K562 (cell line): ENCODE measurements around the gene NDST4. TPM values are rescaled to one million over a fixed set of nuclear protein-coding genes. Genes with fewer than 3 reads are reported as not detected.

Experiments used
- ATAC-seq: fragments of 200-7000 bp; cut with Tn5 transposase; 3 replicates; pipeline ENCODE4 v1.9.1; 2020; ENCODE audit warnings: moderate library complexity
- BruUV-seq: library from RNA; stranded (reverse); fragments of 400-500 nt; replicated peaks from 2 replicates; lab custom pipeline; 2021; lab: Mats Ljungman, UMichigan
- CTCF ChIA-PET: fragments of 300-600 bp; formaldehyde crosslinking; extraction: SDS; loops from one replicate; lab custom pipeline; 2021; ENCODE audit warnings: low intra/inter-chr PET ratio; lab: Yijun Ruan, JAX
- POLR2A ChIA-PET: fragments of 300-600, 350-650 bp; sonication (Branson Sonifier 250); formaldehyde crosslinking; extraction: SDS; loops from one replicate; lab custom pipeline; 2021; ENCODE audit warnings: antibody characterized with exemption, inconsistent platforms; lab: Yijun Ruan, JAX
- DNase-seq, 4 experiments: peaks; one replicate each; pipeline versions ENCODE4 v3.0.0 to v3.0.0-alpha.2; 2011 to 2018; ENCODE audit warnings: low spot score in 3 of 4, mixed read lengths in 3 of 4; ENCODE audit errors: extremely low read depth in 1 of 4
- FAIRE-seq: peaks from 2 replicates; lab custom pipeline; 2011; peaks lifted over from hg19 to GRCh38; lab: Jason Lieb, UNC
- H2AFZ ChIP-seq: 2 replicates; pipeline ENCODE4 v1.6.0; 2011; ENCODE audit warnings: low read depth, low read length, control low read depth, inconsistent platforms
- H3K27ac ChIP-seq: fragments of 200-600 bp; 3 replicates; pipeline ENCODE4 v1.8.0; 2011; ENCODE audit warnings: low read depth, mild to moderate bottlenecking, control low read depth, inconsistent platforms, low read length, moderate library complexity, mixed read lengths; ENCODE audit errors: extremely low read depth
- H3K27me3 ChIP-seq, 2 experiments: fragments of 300-600 bp in 1 of 2; 2 replicates in 1 of 2; 3 replicates in 1 of 2; pipeline versions ENCODE4 v1.6.0 to v1.8.0; 2011; ENCODE audit warnings: inconsistent platforms in 2 of 2, low read length in 2 of 2, mild to moderate bottlenecking in 1 of 2, mixed read lengths in 1 of 2, moderate library complexity in 1 of 2; ENCODE audit not compliant: control insufficient read depth in 2 of 2, insufficient read depth in 2 of 2
- H3K36me3 ChIP-seq: fragments of 300-600 bp; 3 replicates; pipeline ENCODE4 v1.8.0; 2011; ENCODE audit warnings: mild to moderate bottlenecking, low read length, inconsistent platforms; ENCODE audit not compliant: control insufficient read depth, insufficient read depth
- H3K4me1 ChIP-seq, 2 experiments: fragments of 200-600 bp in 1 of 2; replicated peaks in 1 of 2; 2 replicates in 1 of 2; 3 replicates in 1 of 2; pipeline versions ENCODE4 v1.5.1 to v1.8.0; 2011; ENCODE audit warnings: inconsistent platforms in 2 of 2, low read length in 2 of 2, mild to moderate bottlenecking in 1 of 2, mixed read lengths in 1 of 2, moderate library complexity in 1 of 2; ENCODE audit not compliant: control insufficient read depth in 2 of 2, insufficient read depth in 2 of 2
- H3K4me2 ChIP-seq: 2 replicates; pipeline ENCODE4 v1.6.1; 2011; ENCODE audit warnings: low read length, control low read depth, inconsistent platforms, mixed read lengths; ENCODE audit not compliant: insufficient read depth
- H3K4me3 ChIP-seq: fragments of 200-600 bp; sonication (generic), shearing (Covaris generic); 2 replicates; pipeline ENCODE4 v1.5.1; 2016; ENCODE audit warnings: control low read depth, inconsistent platforms
- H3K79me2 ChIP-seq: fragments of 200-600 bp; 3 replicates; pipeline ENCODE4 v1.8.0; 2011; ENCODE audit warnings: low read length, inconsistent platforms; ENCODE audit not compliant: control insufficient read depth, insufficient read depth
- H3K9ac ChIP-seq, 2 experiments: 2 replicates each; pipeline versions ENCODE4 v1.6.0 to v1.6.1; 2011; ENCODE audit warnings: low read depth in 2 of 2, low read length in 2 of 2, control low read depth in 1 of 2, inconsistent platforms in 1 of 2, mild to moderate bottlenecking in 1 of 2, mixed read lengths in 1 of 2; ENCODE audit not compliant: insufficient read depth in 1 of 2
- H3K9me1 ChIP-seq: one replicate; pipeline ENCODE4 v1.6.0; 2011; ENCODE audit warnings: inconsistent platforms, mild to moderate bottlenecking, low read length, moderate library complexity; ENCODE audit not compliant: control insufficient read depth, insufficient read depth
- H3K9me3 ChIP-seq: replicated peaks from 2 replicates; pipeline ENCODE4 v1.5.1; 2011; ENCODE audit warnings: low read depth, low read length, inconsistent platforms; ENCODE audit not compliant: control insufficient read depth, insufficient read depth
- H4K20me1 ChIP-seq: replicated peaks from 2 replicates; pipeline ENCODE4 v1.6.1; 2011; ENCODE audit warnings: low read length, inconsistent platforms, mixed read lengths; ENCODE audit not compliant: control insufficient read depth, insufficient read depth
- FOSL1 ChIP-seq: fragments of 200-800 bp; sonication (Bioruptor generic); conservative IDR thresholded peaks from 2 replicates; pipeline ENCODE4 v1.6.1; 2016; ENCODE audit warnings: missing genetic modification characterization, missing compliant biosample characterization
- ZNF561 ChIP-seq: fragments of 450-650 bp; formaldehyde crosslinking; conservative IDR thresholded peaks from 2 replicates; pipeline ENCODE4 v1.4.0; 2020; ENCODE audit warnings: mild to moderate bottlenecking, moderate library complexity
- WGBS: fragments of 100-300 bp; shearing (Covaris generic); methylation state at CpG from one replicate; pipeline ENCODE4 v1.1.6; 2016; ENCODE audit warnings: low coverage, mixed read lengths; ENCODE audit not compliant: insufficient coverage; ENCODE audit errors: missing lambda C conversion rate; 5-methylcytosine and 5-hydroxymethylcytosine counted together
- in situ Hi-C: fragments of 300-500 bp; cut with MboI; formaldehyde crosslinking; loops from 4 replicates; pipeline ENCODE4 v1.15.0; 2018; ENCODE audit warnings: inconsistent platforms, mixed read lengths
- intact Hi-C: fragments of 100-400 bp; cut with micrococcal nuclease; formaldehyde crosslinking; loops from 2 replicates; pipeline ENCODE4 v1.14.2; 2022
- polyA plus RNA-seq, 8 experiments: library from polyadenylated mRNA; depleted of rRNA in 4 of 8; stranded (reverse) in 5 of 8; unstranded in 3 of 8; fragments of >200 nt; fragmentation: Nextera tagmentation in 2 of 8; fragmentation: Illumina TruSeq in 1 of 8; extraction: Ambion mirVana in 2 of 8; extraction: Trizol in 1 of 8; gene quantifications; 2 replicates each; pipeline versions ENCODE4 v1.2.1 to v1.2.3, GENCODE V29; 2011 to 2014; ENCODE audit warnings: inconsistent platforms in 1 of 8, missing spikeins in 1 of 8
- total RNA-seq, 7 experiments: library from RNA; depleted of rRNA in 6 of 7; stranded (reverse); fragments of >200 nt in 6 of 7; fragmentation: Illumina TruSeq in 2 of 7; extraction: Trizol in 2 of 7; gene quantifications; 2 replicates each; pipeline versions ENCODE4 v1.2.1 to v1.2.3, GENCODE V29; 2011 to 2021; ENCODE audit warnings: low replicate concordance in 1 of 7
- TF ChIP-seq, protein P1 (sequence below): fragments of 450-650 bp; IDR thresholded peaks from 2 replicates; pipeline ENCODE4 v1.6.1; 2016; ENCODE audit warnings: mild to moderate bottlenecking, moderate library complexity

Gene NDST4
- total and polyA plus RNA-seq, 9 of the 15 experiments (the other 6 are each of a cell fraction or from before 2014, with no cell fraction given) = not detected

DNA sequence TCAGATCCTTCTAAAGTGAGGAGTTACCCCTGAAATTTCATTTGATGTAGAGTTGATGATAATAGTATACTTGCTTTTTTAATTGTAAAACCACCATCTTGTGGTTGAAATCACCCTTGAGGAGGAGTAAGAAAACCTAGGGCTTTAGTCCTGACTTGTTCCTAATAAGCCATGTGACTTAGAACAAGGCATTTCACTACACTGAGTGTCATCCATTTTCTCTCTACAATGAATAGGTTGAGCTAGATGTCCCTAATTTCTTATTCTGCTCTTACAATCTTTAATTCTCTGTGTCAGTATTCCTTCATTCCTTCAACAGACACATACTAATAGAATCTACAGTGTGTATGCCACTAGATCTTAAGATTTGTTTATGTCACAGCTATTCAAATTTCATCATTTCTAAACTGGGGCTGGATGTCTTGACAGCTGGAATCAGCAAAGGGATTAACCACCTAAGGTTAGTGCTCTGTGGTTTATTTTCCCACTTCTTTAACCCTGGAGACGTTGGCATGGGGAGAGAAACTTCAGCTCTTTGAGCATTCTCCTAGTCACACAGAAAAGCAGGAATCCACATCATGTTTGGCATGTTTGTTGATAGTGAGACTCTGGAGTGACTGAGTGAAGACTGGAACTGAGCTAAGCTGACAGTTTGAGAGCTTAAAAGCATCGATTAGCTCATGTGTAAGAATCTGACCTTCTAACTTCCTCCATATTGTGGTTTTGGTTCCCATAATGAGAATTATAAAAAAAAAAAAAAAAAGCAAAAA is 246.3 kb downstream of the NDST4 start:
- BruUV-seq = no TSS peak
- Histone ChIP-seq H2AFZ (no peak overlapping the region), H3K79me2 (no peaks in the 10 kb centered on the region), H3K9me3 (peaks cover 2% of the 10 kb centered on the region; the same call in 1 of the 2 replicates), H3K4me2 (no peak overlapping the region), H3K4me3 (no peak overlapping the region), H3K9ac (no peak overlapping the region), H3K27me3 (no peaks in the 10 kb centered on the region), H3K36me3 (no peaks in the 10 kb centered on the region), H3K4me1 (no peaks in the 10 kb centered on the region)
- WGBS = 5% methylated on average over 2 of the region's 2 CpGs
- in situ Hi-C loops = no loop called here
- ChIA-PET CTCF (no interaction called here), POLR2A (no interaction called here)
- no peak for ATAC-seq
- intact Hi-C loops = no loop called here
- TF ChIP-seq FOSL1 (tag) (no peak), ZNF561 (CRISPR knock-in tag) (no peak)
- TF ChIP-seq, all 486 proteins: peak for 0
- Histone ChIP-seq H3K27ac (no peak overlapping the region), H4K20me1 (no peaks in the 10 kb centered on the region), H3K9me1 (no peaks in the 10 kb centered on the region)
- no peak for DNase-seq
- no peak for FAIRE-seq

DNA sequence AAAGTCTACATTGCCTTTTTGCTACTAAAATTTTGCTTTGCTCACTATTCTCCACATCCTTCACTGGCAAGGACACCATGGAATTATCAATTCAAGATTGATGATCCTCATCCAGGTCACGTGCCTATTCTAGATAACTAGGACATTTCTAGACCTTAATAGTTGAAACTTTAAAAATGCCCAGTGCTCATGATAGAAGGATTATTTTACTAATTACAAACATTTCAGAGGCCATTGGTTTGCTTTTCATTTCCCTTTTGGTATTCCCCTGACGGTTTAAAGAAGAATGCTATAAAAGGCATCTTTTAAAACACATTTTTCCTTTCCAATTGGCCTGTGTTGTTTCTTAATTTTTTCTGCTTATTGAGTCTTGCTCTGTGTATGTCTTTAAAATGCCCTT is 249.4 kb downstream of the NDST4 start:
- Histone ChIP-seq H3K9me3 (no peaks in the 10 kb centered on the region; the same call in 1 of the 2 replicates), H3K9me1 (no peaks in the 10 kb centered on the region), H3K79me2 (no peaks in the 10 kb centered on the region), H3K4me2 (no peak overlapping the region), H3K9ac (no peak overlapping the region), H3K4me1 (no peaks in the 10 kb centered on the region), H3K36me3 (no peaks in the 10 kb centered on the region), H3K27me3 (no peaks in the 10 kb centered on the region), H3K27ac (no peak overlapping the region), H3K4me3 (no peak overlapping the region), H4K20me1 (no peaks in the 10 kb centered on the region), H2AFZ (no peak overlapping the region)
- ATAC-seq (no peak), FAIRE-seq (no peak), DNase-seq (no peak)
- in situ Hi-C loops = no loop called here
- POLR2A ChIA-PET = no interaction called here
- CTCF ChIA-PET = no interaction called here
- WGBS = 0% methylated on average over 2 of the region's 2 CpGs
- intact Hi-C loops = no loop called here
- BruUV-seq = no TSS peak
- TF ChIP-seq, protein P1, sequence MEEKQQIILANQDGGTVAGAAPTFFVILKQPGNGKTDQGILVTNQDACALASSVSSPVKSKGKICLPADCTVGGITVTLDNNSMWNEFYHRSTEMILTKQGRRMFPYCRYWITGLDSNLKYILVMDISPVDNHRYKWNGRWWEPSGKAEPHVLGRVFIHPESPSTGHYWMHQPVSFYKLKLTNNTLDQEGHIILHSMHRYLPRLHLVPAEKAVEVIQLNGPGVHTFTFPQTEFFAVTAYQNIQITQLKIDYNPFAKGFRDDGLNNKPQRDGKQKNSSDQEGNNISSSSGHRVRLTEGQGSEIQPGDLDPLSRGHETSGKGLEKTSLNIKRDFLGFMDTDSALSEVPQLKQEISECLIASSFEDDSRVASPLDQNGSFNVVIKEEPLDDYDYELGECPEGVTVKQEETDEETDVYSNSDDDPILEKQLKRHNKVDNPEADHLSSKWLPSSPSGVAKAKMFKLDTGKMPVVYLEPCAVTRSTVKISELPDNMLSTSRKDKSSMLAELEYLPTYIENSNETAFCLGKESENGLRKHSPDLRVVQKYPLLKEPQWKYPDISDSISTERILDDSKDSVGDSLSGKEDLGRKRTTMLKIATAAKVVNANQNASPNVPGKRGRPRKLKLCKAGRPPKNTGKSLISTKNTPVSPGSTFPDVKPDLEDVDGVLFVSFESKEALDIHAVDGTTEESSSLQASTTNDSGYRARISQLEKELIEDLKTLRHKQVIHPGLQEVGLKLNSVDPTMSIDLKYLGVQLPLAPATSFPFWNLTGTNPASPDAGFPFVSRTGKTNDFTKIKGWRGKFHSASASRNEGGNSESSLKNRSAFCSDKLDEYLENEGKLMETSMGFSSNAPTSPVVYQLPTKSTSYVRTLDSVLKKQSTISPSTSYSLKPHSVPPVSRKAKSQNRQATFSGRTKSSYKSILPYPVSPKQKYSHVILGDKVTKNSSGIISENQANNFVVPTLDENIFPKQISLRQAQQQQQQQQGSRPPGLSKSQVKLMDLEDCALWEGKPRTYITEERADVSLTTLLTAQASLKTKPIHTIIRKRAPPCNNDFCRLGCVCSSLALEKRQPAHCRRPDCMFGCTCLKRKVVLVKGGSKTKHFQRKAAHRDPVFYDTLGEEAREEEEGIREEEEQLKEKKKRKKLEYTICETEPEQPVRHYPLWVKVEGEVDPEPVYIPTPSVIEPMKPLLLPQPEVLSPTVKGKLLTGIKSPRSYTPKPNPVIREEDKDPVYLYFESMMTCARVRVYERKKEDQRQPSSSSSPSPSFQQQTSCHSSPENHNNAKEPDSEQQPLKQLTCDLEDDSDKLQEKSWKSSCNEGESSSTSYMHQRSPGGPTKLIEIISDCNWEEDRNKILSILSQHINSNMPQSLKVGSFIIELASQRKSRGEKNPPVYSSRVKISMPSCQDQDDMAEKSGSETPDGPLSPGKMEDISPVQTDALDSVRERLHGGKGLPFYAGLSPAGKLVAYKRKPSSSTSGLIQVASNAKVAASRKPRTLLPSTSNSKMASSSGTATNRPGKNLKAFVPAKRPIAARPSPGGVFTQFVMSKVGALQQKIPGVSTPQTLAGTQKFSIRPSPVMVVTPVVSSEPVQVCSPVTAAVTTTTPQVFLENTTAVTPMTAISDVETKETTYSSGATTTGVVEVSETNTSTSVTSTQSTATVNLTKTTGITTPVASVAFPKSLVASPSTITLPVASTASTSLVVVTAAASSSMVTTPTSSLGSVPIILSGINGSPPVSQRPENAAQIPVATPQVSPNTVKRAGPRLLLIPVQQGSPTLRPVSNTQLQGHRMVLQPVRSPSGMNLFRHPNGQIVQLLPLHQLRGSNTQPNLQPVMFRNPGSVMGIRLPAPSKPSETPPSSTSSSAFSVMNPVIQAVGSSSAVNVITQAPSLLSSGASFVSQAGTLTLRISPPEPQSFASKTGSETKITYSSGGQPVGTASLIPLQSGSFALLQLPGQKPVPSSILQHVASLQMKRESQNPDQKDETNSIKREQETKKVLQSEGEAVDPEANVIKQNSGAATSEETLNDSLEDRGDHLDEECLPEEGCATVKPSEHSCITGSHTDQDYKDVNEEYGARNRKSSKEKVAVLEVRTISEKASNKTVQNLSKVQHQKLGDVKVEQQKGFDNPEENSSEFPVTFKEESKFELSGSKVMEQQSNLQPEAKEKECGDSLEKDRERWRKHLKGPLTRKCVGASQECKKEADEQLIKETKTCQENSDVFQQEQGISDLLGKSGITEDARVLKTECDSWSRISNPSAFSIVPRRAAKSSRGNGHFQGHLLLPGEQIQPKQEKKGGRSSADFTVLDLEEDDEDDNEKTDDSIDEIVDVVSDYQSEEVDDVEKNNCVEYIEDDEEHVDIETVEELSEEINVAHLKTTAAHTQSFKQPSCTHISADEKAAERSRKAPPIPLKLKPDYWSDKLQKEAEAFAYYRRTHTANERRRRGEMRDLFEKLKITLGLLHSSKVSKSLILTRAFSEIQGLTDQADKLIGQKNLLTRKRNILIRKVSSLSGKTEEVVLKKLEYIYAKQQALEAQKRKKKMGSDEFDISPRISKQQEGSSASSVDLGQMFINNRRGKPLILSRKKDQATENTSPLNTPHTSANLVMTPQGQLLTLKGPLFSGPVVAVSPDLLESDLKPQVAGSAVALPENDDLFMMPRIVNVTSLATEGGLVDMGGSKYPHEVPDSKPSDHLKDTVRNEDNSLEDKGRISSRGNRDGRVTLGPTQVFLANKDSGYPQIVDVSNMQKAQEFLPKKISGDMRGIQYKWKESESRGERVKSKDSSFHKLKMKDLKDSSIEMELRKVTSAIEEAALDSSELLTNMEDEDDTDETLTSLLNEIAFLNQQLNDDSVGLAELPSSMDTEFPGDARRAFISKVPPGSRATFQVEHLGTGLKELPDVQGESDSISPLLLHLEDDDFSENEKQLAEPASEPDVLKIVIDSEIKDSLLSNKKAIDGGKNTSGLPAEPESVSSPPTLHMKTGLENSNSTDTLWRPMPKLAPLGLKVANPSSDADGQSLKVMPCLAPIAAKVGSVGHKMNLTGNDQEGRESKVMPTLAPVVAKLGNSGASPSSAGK = no peak
